HG03558 (cell line): ENCODE measurements around the gene SPDYE1.
"Not testable (repeated sequence)": the region's sequence is repeated elsewhere in the genome, so short reads cannot be mapped to it uniquely, and the experiment has no call there.

Experiments
- ATAC-seq: cut with Tn5 transposase; IDR thresholded peaks from one replicate; pipeline ENCODE4 v1.9.1; 2021; ENCODE audit warnings: moderate number of reproducible peaks; ENCODE audit not compliant: unreplicated experiment; ENCODE audit errors: extremely low read depth

SPDYE1 gene

GRCh38 chr7:43990011-43990585 is 7.6 kb upstream of the SPDYE1 start:
- ATAC-seq: not testable (repeated sequence)

DNA sequence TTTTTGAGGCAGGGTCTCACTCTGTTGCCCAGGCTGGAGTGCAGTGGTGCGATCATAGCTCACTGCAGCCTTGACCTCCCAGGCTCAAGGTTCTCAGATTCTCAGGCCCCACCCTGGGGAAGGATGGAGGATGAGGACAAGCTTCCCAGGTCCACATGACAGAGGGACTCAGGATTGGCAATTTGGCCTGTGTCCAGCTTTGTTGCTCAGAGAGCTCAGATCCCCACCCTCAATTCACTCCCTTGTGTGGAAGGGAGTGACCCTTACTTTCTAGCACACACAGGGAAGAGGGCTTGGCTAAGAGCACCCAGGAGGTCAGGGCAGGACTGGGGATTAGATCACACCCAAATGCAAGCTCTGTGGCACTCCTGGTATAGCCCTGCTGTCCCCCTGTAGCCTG is 6.9 kb upstream of the SPDYE1 start:
- ATAC-seq: not testable (repeated sequence)

DNA sequence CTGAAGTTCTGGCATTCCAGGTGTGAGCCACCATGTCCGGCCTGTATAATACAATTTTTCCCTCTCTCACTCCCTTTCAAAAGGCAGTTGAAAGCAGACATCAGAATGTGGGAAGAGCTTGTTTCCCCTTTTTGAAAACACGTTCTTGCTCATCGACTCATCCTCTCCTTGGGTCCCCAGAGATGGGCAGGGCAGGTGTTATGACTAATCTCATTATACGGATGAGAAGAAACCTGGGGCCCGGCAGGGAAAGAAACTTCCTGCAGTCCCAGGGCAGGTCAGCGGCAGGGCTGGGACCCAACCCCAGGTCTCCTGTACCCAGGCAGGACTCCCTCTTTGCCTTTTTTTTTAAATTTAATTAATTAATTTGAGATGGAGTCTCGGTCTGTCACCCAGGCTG is 4.8 kb upstream of the SPDYE1 start:
- ATAC-seq: peak; percentile 72

DNA sequence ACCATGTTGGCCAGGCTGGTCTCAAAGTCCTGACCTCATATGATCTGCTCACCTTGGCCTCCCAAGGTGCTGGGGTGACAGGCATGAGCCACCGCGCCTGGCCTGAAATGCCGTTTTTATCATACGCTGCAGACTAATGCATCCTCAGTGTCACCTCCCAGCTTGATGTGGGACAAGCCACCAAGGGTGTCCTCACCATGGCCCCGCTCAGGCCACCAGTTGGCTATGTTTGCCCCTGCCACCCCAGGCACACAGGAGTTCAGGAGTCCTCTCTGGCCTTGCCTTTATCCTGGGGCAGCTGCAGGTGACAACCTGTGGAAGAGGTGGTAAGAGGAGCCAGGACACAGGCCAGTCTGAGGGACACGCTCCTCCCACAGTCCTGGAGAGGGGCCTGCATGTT is 3.0 kb upstream of the SPDYE1 start:
- not testable (repeated sequence) for ATAC-seq

DNA sequence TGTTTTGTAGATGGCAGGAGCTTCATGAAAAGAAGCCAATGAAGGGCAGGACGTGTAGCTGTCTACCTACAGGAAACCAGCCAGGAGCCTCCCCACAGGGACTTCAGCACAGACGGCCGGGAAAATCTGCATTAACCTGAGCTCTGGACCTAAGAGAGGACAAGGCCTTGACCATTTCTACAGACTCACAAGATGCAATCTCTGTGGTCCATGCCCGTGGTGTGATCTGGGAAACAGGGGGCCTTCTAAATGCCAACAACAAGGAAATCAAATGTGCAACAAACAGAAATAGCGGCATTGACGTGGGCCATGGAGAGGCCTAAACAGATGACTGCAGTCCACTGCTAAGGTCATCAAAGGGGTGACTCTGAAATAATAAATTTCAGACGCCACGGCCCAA is 14.4 kb downstream of the SPDYE1 start:
- ATAC-seq: not testable (repeated sequence)

DNA sequence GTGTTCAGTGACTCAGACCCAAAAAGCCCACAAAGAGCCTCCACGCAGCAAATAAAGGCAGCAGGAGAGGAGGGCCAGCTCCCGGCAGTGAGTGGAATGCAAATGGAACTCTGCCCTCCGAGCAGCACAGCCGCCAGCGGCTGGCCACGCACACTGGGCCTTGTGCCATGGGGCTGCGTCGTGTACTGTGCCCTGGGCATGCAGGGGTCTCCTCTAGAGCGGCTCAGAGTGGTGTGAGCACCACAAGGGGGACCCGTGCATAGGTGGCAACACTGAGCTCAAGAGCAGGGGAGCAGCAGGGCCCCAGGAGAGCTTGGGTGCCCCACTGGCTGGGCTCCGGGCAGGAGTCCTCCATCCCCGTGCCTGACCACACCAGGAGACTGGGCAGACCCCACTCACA is 17.4 kb downstream of the SPDYE1 start:
- ATAC-seq: not testable (repeated sequence)

GRCh38 chr7:44018857-44019807 is 21.4 kb downstream of the SPDYE1 start:
- peak; percentile 92 for ATAC-seq

GRCh38 chr7:44019825-44020224 is 22.1 kb downstream of the SPDYE1 start:
- not testable (repeated sequence) for ATAC-seq

- ATAC-seq: not testable (repeated sequence)
Measured at GRCh38 chr7:44022069-44022468, 24.4 kb downstream of the SPDYE1 start.

DNA sequence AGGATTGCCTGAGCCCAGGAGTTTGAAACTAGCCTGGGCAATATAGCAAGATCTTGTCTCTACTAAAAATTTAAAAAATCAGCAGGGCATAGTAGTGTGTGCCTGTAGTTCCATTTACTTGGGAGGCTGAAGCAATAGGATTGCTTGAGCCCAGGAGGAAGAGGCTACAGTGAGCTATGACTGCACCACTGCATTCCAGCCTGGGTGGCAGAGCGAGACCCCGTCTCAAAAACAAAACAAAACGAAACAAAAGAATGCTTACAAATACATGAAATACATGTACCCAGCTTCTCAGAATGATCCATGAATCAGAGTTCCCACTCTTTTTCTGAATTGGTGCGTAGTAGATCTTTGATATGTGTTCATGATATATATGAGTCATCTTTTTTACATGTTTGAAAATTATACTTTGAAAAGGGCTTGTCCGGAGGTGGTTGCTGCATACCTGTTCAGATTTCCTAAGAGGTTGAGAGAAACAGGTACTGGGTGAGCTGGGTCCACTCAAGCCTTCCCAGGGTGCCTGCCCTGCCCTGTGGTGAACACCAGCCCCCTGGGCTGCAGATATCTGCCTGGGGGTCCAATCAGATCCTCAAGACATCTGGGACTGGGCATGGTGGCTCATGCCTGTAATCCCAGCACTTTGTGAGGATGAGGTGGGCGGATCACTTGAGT is 25.2 kb downstream of the SPDYE1 start:
- ATAC-seq: not testable (repeated sequence)

- ATAC-seq: not testable (repeated sequence)
Measured at GRCh38 chr7:44029433-44029832, 31.7 kb downstream of the SPDYE1 start.

DNA sequence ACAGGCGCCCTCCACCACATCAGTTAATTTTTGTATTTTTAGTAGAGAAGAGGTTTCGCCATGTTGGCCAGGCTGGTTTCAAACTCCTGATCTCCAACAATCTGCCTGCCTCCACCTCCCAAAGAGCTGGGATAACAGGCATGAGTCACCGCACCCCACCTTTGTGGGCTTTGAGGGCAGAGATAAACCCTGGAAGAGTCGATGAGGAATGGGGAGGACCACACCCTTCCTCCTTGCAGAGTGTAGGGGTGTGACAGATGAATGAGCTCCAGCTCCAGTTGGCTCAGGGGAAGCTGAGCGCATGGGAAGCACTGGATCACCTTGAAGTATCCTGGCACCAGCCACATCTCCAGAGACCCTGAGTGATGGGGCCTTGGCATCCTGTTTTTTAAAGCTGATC is 32.3 kb downstream of the SPDYE1 start:
- ATAC-seq: not testable (repeated sequence)

- not testable (repeated sequence) for ATAC-seq
Measured at GRCh38 chr7:44031319-44031718, 33.6 kb downstream of the SPDYE1 start.

DNA sequence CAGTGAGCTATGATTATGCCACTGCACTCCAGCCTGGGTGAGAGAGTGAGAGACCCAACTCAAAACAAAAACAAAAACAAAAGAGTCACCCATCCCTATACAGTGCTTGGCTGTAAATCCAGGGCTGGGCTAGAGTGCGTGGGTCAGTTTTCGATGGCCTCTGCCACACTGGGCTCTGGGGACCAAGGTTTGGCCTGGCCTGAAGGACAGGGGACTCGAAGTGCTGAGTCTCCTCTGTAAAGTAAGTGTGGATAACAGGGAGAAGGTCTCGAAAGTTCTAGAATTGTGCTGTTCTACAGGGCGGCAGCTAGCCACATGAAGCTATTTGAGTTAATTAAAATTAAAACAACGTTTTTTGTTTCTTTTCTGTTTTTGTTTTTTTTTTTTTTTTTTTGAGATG is 34.3 kb downstream of the SPDYE1 start:
- ATAC-seq: not testable (repeated sequence)

GRCh38 chr7:44033971-44034844 is 36.5 kb downstream of the SPDYE1 start:
- ATAC-seq: not testable (repeated sequence)

GRCh38 chr7:44036364-44036763 is 38.7 kb downstream of the SPDYE1 start:
- ATAC-seq: not testable (repeated sequence)

DNA sequence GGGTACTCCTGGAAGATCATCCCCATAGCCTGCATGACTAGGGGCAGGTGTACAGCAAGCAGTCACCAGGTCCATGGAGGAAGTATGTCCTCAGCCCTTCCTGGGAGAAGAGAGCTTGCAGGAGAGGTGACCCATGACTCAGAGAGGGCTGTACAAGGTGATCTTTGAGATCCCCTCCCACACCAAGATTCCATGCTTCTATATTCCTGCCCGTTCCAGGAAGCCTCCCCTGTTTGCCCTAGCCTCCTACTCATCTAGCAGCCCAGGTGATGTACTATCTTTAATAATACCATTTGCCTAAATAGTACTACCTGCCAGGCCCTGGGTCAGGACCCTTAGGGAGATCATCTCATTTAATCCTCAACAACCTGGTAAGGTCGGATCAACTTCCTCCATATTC is 40.3 kb downstream of the SPDYE1 start:
- ATAC-seq: not testable (repeated sequence)

DNA sequence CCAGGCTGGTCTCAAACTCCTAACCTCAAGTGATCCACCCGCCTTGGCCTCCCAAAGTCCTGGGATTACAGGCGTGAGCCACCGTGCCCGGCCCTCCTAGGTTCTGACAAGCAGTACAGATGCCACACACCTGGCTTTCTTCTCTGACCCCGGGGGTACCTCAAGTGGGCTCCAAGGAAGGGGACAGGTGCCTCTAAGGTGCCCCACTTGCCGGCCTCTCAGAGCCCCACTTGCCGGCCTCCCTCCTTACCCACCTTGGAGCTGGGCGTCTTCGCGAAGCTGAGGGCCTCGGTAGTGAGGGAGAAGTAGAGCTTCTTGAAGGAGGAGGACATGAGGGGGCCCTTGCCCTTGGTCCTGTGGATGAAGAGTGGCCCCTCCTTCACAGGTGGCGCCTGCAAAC is 40.9 kb downstream of the SPDYE1 start:
- ATAC-seq: not testable (repeated sequence)

GRCh38 chr7:44038961-44039558 is 41.4 kb downstream of the SPDYE1 start:
- peak; percentile 40 for ATAC-seq
